Camera-type eye (tissue), 1 donor: ENCODE results near the gene C1orf159. TPM values are rescaled to one million over a fixed set of nuclear protein-coding genes. Genes with fewer than 3 reads are reported as not detected.

Experiments
- total RNA-seq: library from RNA; depleted of rRNA; stranded (reverse); fragments of >200 nt; gene quantifications from one replicate; pipeline ENCODE4 v1.2.3, GENCODE V29; 2014

Gene C1orf159
- 16.2 TPM for total RNA-seq

GRCh38 chr1:1115786-1116700, at the start of gene C1orf159:
Gene C1orf159 (minus strand): TSS chr1:1116089. CDS start chr1:1091543, 24,546 bp downstream.

GRCh38 chr1:1073743-1074587, 41.9 kb downstream of the C1orf159 start, which contains the start of gene RNF223:
Gene RNF223 (minus strand): TSS chr1:1074306. CDS start chr1:1072566, 1,740 bp downstream.

Other genes starting within 250 kb of the C1orf159 start
- 102 TPM for gene SAMD11, start 192.2 kb downstream of the C1orf159 start, total RNA-seq
- gene NOC2L, start 156.8 kb downstream of the C1orf159 start, total RNA-seq = 52.2 TPM
- gene KLHL17, start 155.5 kb downstream of the C1orf159 start, total RNA-seq = 12.9 TPM
- gene PLEKHN1, start 149.6 kb downstream of the C1orf159 start, total RNA-seq = 0.88 TPM
- gene PERM1, start 134.0 kb downstream of the C1orf159 start, total RNA-seq = 1.3 TPM
- 43.5 TPM for gene HES4, start 116.0 kb downstream of the C1orf159 start, total RNA-seq
- gene ISG15, start 102.6 kb downstream of the C1orf159 start, total RNA-seq = 9.9 TPM
- gene AGRN, start 96.0 kb downstream of the C1orf159 start, total RNA-seq = 66.7 TPM
- not detected for gene RNF223, start 41.8 kb downstream of the C1orf159 start, total RNA-seq
- gene TTLL10, start 57.8 kb upstream of the C1orf159 start, total RNA-seq = not detected
- gene TNFRSF18, start 90.5 kb upstream of the C1orf159 start, total RNA-seq = not detected
- 0.22 TPM for gene TNFRSF4, start 98.1 kb upstream of the C1orf159 start, total RNA-seq
- gene SDF4, start 115.9 kb upstream of the C1orf159 start, total RNA-seq = 74.0 TPM
- 18.1 TPM for gene B3GALT6, start 116.1 kb upstream of the C1orf159 start, total RNA-seq
- 2.5 TPM for gene C1QTNF12, start 130.6 kb upstream of the C1orf159 start, total RNA-seq
- gene UBE2J2, start 157.8 kb upstream of the C1orf159 start, total RNA-seq = 46.0 TPM
- gene SCNN1D, start 164.3 kb upstream of the C1orf159 start, total RNA-seq = 7.1 TPM
- gene ACAP3, start 191.8 kb upstream of the C1orf159 start, total RNA-seq = 136 TPM
- gene PUSL1, start 192.5 kb upstream of the C1orf159 start, total RNA-seq = 17.1 TPM
- 90.8 TPM for gene INTS11, start 208.6 kb upstream of the C1orf159 start, total RNA-seq
- 18.3 TPM for gene CPTP, start 208.7 kb upstream of the C1orf159 start, total RNA-seq
- 0.77 TPM for gene TAS1R3, start 215.2 kb upstream of the C1orf159 start, total RNA-seq
- 57.0 TPM for gene DVL1, start 233.3 kb upstream of the C1orf159 start, total RNA-seq
- gene MXRA8, start 242.5 kb upstream of the C1orf159 start, total RNA-seq = 127 TPM